Tibial artery (tissue), 4 donors: ENCODE results near the gene VCP.

Experiments
- DNase-seq, 2 donors: peaks; one replicate each; pipeline ENCODE4 v3.0.0-alpha.2; 2019
- H3K27ac ChIP-seq, 2 donors: fragments of 200-600 bp; sonication (generic) in 1 of 2; 1 replicate in 1 of 2; 2 replicates in 1 of 2; pipeline ENCODE4 v1.5.1; 2018 to 2019; ENCODE audit warnings: mild to moderate bottlenecking in 1 of 2
- H3K27me3 ChIP-seq, 2 donors: fragments of 200-600 bp; sonication (generic) in 1 of 2; one replicate each; pipeline versions ENCODE4 v1.5.1 to v1.6.0; 2016 to 2019
- H3K36me3 ChIP-seq, 3 donors: fragments of 200-600 bp; sonication (generic) in 2 of 3; one replicate each; pipeline ENCODE4 v1.5.1; 2016 to 2019; ENCODE audit warnings: mild to moderate bottlenecking in 2 of 3
- H3K4me1 ChIP-seq, 4 donors: fragments of 200-600 bp; sonication (generic) in 2 of 4; 1 replicate in 3 of 4; 2 replicates in 1 of 4; pipeline ENCODE4 v1.5.1; 2016 to 2019
- H3K4me3 ChIP-seq, 2 donors: fragments of 200-600 bp; sonication (generic) in 1 of 2; 1 replicate in 1 of 2; 2 replicates in 1 of 2; pipeline ENCODE4 v1.5.1; 2018 to 2019; ENCODE audit warnings: mild to moderate bottlenecking in 2 of 2
- H3K9me3 ChIP-seq, 3 donors: fragments of 200-600 bp; sonication (generic) in 1 of 3; one replicate each; pipeline ENCODE4 v1.5.1; 2016 to 2019
- CTCF ChIP-seq, 2 experiments: fragments of 200-600 bp in 1 of 2; fragments of 450-650 bp in 1 of 2; IDR thresholded peaks; one replicate each; pipeline ENCODE4 v1.5.1; 2017 to 2019; ENCODE audit warnings: antibody characterized with exemption in 2 of 2, mild to moderate bottlenecking in 1 of 2, moderate library complexity in 1 of 2
- intact Hi-C: fragments of 100-400 bp; cut with DNase I; formaldehyde crosslinking; loops from one replicate; pipeline ENCODE4 v1.15.0; 2023; ENCODE audit warnings: low total_unique reads

The VCP gene

GRCh38 chr9:35085078-35085477, 12.7 kb upstream of the VCP start:
- peaks cover 20 to 50% (median 30%) of the 10 kb centered on the region in 3 donors for H3K36me3 ChIP-seq
- DNase-seq, result no peak
- intact Hi-C loops, result no loop called here

GRCh38 chr9:35079426-35080341, 7.3 kb upstream of the VCP start, which contains the start of gene FANCG:
FANCG (minus strand) TSS chr9:35079942; CDS start chr9:35079524, 418 bp downstream.
- H3K4me3 ChIP-seq, result peak within 1 kb of the TSS; percentile 58 to 68
- peaks cover 0 to 11% (median 0%) of the 10 kb centered on the region in 3 donors for H3K36me3 ChIP-seq
- DNase-seq, result peak; percentile 89 to 94
- intact Hi-C loops, result no loop called here
- H3K27me3 ChIP-seq, result no peaks in the 10 kb centered on the region
- H3K9me3 ChIP-seq, result no peaks in the 10 kb centered on the region
- TF ChIP-seq CTCF (IDR thresholded peaks at IDR 0.05), result no peak
- peak within 1 kb of the TSS; percentile 61 to 78 for H3K27ac ChIP-seq
- H3K4me1 ChIP-seq, result peaks cover 0 to 18% (median 12%) of the 10 kb centered on the region in 4 donors

More at GRCh38 chr9:35085078-35085477, 12.7 kb upstream of the VCP start:
- no peaks in the 10 kb centered on the region for H3K27me3 ChIP-seq
- TF ChIP-seq CTCF (IDR thresholded peaks at IDR 0.05), result no peak
- no peak overlapping the region for H3K27ac ChIP-seq
- no peaks in the 10 kb centered on the region for H3K9me3 ChIP-seq
- H3K4me1 ChIP-seq, result peaks cover 0 to 6% (median 0%) of the 10 kb centered on the region in 4 donors
- H3K4me3 ChIP-seq, result no peak overlapping the region

DNA sequence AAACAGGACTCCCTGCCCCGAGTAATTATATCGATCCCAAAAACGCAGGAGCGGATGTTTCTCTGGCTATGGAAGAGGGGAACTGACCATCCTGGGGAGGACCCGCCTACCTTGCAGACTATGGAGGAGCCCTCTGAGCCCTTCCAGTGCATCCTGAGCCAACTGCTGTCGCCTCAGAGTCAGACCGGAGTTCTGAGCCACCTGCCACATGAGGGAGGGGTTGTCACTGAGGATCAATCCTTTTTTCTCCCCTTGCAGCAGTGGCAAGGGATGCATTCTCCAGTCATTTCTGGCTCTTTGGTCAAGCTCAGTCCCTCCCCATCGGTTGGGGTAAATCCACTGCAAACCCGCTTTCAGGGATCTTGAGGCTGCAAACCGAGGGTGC, 6.6 kb upstream of the VCP start:
- Histone ChIP-seq H3K36me3 (peaks cover 0 to 16% (median 0%) of the 10 kb centered on the region in 3 donors), H3K4me3 (peak overlapping the region; percentile 58 to 68), H3K27me3 (no peaks in the 10 kb centered on the region), H3K4me1 (peaks cover 0 to 18% (median 12%) of the 10 kb centered on the region in 4 donors), H3K27ac (peak overlapping the region; percentile 61 to 78), H3K9me3 (no peaks in the 10 kb centered on the region)
- intact Hi-C loops, result no loop called here
- no peak for TF ChIP-seq CTCF (IDR thresholded peaks at IDR 0.05)
- DNase-seq, result peak in 1 of 2 donors; percentile 58

GRCh38 chr9:35078066-35078465, 5.6 kb upstream of the VCP start:
- peaks cover 0 to 20% (median 13%) of the 10 kb centered on the region in 4 donors for H3K4me1 ChIP-seq
- no peaks in the 10 kb centered on the region for H3K9me3 ChIP-seq
- H3K27me3 ChIP-seq, result no peaks in the 10 kb centered on the region
- no peak overlapping the region for H3K4me3 ChIP-seq
- no peak for DNase-seq
- no peak for TF ChIP-seq CTCF (IDR thresholded peaks at IDR 0.05)
- intact Hi-C loops, result no loop called here
- no peak overlapping the region for H3K27ac ChIP-seq
- peaks cover 0 to 18% (median 0%) of the 10 kb centered on the region in 3 donors for H3K36me3 ChIP-seq

DNA sequence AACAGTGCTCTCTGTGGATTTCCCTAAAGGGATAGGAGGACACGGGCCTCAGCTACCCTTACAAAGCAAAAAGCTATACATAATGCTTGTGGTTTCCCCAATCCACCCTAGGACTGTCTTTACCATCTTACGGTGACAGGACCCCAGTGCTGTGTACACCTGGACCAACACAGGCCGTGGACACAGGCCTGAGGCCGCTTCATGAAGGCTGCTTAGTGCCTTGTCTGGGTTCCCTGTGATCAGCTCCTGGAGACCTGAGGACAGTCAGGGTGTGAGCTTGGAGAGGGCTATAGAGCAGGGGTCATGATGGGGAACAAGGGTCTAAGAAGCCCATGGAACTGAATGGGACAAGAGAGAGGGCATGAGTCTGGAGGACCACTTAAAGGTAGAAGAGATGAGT, 4.4 kb upstream of the VCP start:
- Histone ChIP-seq H3K9me3 (no peaks in the 10 kb centered on the region), H3K4me3 (no peak overlapping the region), H3K4me1 (peaks cover 0 to 23% (median 16%) of the 10 kb centered on the region in 4 donors), H3K36me3 (peaks cover 0 to 18% (median 0%) of the 10 kb centered on the region in 3 donors), H3K27me3 (no peaks in the 10 kb centered on the region), H3K27ac (no peak overlapping the region)
- intact Hi-C loops, result no loop called here
- peak in 1 of 2 donors; percentile 27 for DNase-seq
- no peak for TF ChIP-seq CTCF (IDR thresholded peaks at IDR 0.05)
